Kidney capillary endothelial cell (primary cell): ENCODE results near the gene ZNRF3.

Experiments used
- DNase-seq: peaks from one replicate; pipeline ENCODE4 v3.0.0-alpha.2; 2018; ENCODE audit warnings: low spot score

The ZNRF3 gene

DNA sequence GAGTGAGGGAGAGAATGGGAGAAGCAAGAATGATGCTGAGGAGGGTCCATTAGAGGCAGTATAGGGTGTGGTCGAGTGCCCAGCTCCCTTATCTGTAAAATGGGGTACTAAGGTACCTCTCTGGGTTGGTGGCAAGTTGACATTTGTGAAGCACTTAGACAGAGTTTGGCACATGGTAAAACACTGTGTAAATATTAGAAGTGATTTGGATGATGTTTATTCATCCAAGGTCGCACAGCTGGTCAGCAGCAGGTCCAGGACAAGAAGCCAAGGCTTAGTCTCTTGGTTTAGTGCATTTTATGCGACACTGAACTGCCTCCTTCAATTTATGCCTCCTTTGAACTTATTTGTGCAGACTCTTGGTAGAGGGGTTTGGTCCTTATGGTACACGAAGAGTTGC lies 208.9 kb downstream of the ZNRF3 start:
- no peak for DNase-seq

DNA sequence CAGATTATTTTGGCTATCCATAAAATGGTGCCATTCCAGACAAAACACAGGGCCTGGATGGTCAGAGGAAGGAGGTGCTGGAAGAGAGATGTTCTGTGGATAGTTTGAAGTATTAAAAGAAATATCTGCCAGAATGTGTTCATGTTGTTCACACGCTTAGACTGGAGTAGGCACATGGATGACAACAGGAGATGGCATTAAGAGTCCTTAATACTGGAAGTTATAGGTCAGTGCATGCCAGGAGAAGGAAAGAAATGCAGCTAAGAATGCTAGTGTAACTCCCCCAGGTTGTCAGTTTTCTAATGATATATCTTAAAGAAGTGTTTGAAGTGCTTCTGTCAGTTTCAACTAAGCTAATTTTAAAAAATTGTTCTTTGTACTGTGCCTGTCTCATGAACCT lies 209.7 kb downstream of the ZNRF3 start:
- no peak for DNase-seq

DNA sequence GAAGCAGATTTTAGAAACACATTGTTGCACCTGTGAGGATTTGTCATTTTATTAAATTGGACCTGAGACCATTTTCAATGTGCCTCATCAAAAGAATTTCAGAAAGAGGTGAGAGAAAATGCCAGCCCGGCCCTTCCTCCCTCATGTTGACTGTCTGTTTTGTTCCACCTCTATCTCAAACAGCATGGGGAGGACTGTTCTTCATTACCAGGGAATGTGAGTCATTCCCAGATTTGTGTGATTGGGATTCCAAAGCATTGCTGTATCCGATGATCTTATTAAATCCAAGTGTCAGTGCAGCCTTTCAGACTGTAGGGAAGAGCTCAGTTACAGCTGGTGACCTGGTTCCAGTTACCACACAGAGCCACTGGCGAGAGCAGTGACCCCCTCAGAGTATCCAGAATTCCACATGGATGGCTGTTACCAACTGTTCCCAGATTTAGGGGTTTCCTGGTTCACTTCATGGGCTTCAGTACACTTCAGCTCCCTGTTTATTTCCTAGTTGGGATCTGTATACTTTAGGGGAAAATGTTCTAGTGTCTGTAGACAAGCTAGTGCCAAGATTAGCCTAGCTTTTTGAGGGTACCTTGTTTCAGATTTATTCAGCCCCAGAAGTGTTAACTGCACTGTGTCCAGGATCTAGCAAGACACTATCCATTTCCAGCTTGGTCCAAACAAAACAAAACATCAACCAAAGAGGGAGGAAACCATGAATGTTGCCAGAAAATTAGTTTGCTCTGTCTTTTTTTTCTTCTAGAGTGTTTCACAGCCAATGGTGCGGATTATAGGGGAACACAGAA lies 210.3 kb downstream of the ZNRF3 start:
- DNase-seq = no peak

DNA sequence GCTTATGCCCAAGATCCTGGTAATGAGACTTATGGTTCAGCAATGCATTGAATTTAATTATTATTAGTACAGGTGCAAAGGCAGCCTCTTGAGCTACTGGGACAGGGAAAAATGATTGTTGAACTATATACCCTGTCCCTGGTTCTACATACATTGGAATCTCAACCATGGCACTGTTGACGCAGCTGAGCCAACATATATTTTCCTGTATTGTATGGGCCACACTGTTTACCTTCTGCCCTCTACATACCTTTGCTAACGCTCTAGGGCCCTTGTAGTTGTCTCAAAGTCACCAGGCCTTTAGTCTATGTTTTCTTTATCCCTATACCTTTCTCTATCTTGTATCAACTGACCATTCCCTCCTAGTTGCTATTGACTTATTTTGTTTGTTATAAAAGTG lies 212.1 kb downstream of the ZNRF3 start:
- no peak for DNase-seq

DNA sequence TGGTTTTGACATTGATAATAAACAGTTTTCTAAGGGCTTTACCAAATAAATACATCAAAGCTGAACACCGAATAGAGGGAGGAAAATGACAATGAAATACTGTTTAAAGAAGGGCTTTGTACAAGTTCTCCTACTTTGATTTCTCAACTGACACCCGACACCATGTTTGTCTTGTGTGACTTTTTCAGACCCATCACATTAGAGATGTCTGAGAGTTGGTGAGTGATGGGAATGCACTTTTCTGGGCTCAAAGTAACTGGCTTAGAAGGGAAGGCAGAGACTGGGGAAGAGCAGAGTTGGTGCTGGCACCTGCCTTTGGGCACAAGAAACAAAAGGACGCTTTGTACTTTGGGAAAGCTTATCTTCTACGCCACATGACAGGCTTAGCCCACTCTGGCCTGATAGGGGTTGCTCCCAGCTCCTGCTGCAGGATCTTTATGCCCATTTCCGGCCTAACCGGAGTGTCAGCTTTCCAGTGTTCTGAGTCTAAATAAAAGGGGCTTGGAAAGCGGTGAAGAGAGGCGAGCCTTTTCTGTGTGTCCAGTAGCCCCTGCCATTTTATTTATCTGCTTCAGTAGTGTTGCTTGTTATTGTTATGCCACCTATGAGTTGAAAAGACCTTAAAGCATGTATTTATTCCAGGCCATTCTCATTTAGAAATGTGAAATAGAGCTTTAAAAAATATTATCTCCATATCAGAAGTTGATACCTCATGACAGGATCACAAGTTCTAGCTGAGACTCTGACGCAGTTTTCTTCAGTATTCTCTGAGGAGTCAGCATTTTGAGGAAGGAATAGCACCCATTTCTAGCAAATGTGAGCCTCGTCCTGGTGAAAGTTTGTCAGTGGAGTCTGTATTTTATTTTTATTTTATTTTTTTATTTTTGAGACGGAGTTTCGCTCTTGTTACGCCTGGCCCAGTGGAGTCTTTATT lies 213.6 kb downstream of the ZNRF3 start:
- no peak for DNase-seq

DNA sequence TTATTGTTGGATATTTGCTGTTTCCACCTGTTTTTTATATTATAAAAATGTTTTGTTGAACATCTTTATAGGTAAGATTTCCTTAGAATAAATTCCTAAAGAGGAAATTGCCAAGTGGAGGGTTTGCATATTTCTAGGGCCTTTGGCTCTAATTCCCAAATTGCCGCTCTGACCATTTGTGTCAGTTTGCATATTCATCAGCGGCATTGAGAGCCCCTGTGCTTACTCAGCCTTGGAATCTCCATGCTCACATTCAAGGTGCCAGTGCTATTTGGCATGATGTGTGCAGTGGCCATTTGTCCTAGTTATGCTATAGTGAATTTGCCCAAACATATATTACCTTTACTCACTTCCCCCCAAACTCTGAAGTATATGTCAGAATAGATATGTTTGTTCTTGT lies 214.9 kb downstream of the ZNRF3 start:
- no peak for DNase-seq

DNA sequence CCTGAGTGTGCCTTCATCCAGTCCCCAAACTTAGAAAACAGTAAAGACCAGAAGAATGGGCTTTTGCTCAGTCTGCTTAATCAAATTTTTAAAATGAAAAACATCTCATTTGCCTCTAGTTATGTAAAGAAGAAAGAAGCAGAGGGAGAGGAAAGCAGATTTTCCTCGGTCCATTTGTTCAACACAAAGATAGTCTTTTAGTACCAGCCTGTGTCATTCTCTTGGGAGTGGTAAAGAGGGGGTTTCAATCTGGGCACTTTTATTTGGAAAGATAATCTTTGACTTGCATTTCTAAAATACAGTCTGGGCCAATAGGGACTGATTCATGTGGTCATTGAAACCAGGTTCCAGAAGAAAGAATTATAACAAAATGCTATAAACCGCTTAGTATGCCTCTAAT lies 218.9 kb downstream of the ZNRF3 start:
- DNase-seq = no peak

DNA sequence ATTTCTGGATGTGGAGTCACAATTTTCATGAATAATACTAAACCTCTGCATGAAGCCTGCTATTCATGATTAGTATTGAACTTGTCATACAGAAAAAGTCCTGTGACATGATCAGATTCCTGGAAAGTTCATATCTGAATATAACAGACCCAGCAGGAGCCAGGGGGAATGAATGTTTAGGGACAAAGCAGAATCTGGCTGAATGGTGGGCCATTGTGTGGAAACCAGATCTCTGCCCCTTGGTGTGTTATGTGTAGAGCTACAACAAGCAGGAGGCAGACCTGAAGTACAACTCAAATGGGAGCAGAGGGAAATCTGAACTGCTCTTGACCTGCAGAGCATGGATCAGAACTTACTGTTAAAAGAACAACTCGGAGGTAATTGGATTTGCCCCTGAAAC lies 219.7 kb downstream of the ZNRF3 start:
- DNase-seq = no peak

DNA sequence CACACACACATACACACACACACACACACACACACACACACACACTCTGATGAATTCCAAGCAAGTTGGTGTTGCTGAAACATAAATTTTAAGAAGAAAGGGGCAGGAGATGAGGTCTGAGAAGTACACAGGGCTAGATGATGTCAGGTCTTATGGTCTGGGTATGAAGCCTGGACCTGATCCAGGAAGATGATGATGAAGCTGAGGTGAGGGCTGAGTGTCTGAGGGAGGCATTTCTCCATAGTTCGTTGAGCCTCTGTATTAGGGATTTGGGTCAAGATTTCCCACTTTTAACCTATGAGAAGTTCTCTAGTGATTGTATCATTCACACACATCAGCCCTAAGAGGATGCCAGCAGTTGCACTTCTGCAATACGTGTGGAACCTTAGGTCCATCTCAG lies 222.1 kb downstream of the ZNRF3 start:
- DNase-seq = no peak

DNA sequence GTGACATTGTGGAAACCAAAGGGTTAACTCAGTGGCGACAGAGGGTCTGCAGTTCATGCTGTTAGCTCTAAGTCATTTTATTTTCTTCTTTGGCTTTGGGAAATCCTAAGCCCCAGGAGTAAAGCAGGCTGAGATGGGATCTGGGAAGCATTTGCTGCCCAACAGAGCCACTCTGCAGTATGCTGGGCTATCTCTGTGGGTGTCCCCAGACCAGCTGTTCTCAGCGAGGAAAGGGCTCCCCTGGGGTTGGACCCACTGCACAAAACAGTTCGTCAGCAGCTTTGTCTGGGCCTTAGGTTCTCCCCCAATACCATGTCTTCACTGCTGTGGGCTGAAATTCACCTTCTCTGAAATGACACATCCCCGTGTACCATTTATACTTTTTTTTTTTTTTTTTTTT lies 223.5 kb downstream of the ZNRF3 start:
- DNase-seq = no peak
